HepG2 (cell line): Measurements from ENCODE around the gene RBM3. TPM values are rescaled to one million over a fixed set of nuclear protein-coding genes. Genes with fewer than 3 reads are reported as not detected.

Source experiments
- ATAC-seq: fragments of 200-7000 bp; cut with Tn5 transposase; 3 replicates; pipeline ENCODE4 v1.9.1; 2020; ENCODE audit warnings: mild to moderate bottlenecking, moderate library complexity
- BruUV-seq: library from RNA; stranded (reverse); fragments of 400-500 nt; replicated peaks from 2 replicates; lab custom pipeline; 2021; lab: Mats Ljungman, UMichigan
- CTCF ChIA-PET: fragments of 300-600 bp; formaldehyde crosslinking; extraction: SDS; loops from one replicate; lab custom pipeline; 2021; ENCODE audit warnings: low total read pairs, inconsistent platforms, low intra/inter-chr PET ratio; lab: Yijun Ruan, JAX
- POLR2A ChIA-PET: fragments of 350-600 bp; sonication (Branson Sonifier 250); formaldehyde crosslinking; loops from one replicate; lab custom pipeline; 2020; ENCODE audit warnings: antibody characterized with exemption, inconsistent platforms; lab: Yijun Ruan, JAX
- DNase-seq: peaks from one replicate; pipeline ENCODE4 v3.0.0-alpha.2; 2015; ENCODE audit warnings: low spot score
- FAIRE-seq: peaks from 3 replicates; lab custom pipeline; 2011; peaks lifted over from hg19 to GRCh38; lab: Jason Lieb, UNC
- H2AFZ ChIP-seq: one replicate; pipeline ENCODE4 v1.6.1; 2011; ENCODE audit warnings: low read length, inconsistent platforms
- H3K27ac ChIP-seq: fragments of 300-600 bp; 3 replicates; pipeline ENCODE4 v1.8.0; 2011; ENCODE audit warnings: mixed run types, mild to moderate bottlenecking, mixed read lengths, low read length, inconsistent platforms; ENCODE audit not compliant: insufficient read depth; ENCODE audit errors: extremely low read length
- H3K27me3 ChIP-seq, 2 experiments: fragments of 200-600 bp in 1 of 2; 2 replicates in 1 of 2; 3 replicates in 1 of 2; pipeline versions ENCODE4 v1.6.0 to v1.8.0; 2011; ENCODE audit warnings: low read length in 2 of 2, mild to moderate bottlenecking in 2 of 2, moderate library complexity in 2 of 2, inconsistent platforms in 1 of 2; ENCODE audit not compliant: insufficient read depth in 2 of 2, control insufficient read depth in 1 of 2
- H3K36me3 ChIP-seq, 2 experiments: fragments of 200-600 bp in 1 of 2; replicated peaks in 1 of 2; 2 replicates in 1 of 2; 3 replicates in 1 of 2; pipeline versions ENCODE4 v1.5.1 to v1.8.0; 2011; ENCODE audit warnings: low read length in 2 of 2, inconsistent platforms in 1 of 2; ENCODE audit not compliant: insufficient read depth in 2 of 2, control insufficient read depth in 1 of 2
- H3K4me1 ChIP-seq: 2 replicates; pipeline ENCODE4 v1.5.1; 2012; ENCODE audit warnings: low read length, inconsistent platforms; ENCODE audit not compliant: insufficient read depth
- H3K4me2 ChIP-seq: 2 replicates; pipeline ENCODE4 v1.6.0; 2011; ENCODE audit warnings: low read depth, low read length, inconsistent platforms
- H3K4me3 ChIP-seq, 3 experiments: fragments of 200-600 bp in 1 of 3; sonication (generic), shearing (Covaris generic) in 1 of 3; replicated peaks in 1 of 3; 2 replicates each; pipeline ENCODE4 v1.5.1; 2011 to 2016; ENCODE audit warnings: low read length in 3 of 3, inconsistent platforms in 2 of 3, low read depth in 2 of 3, mild to moderate bottlenecking in 2 of 3, control low read depth in 1 of 3, mixed read lengths in 1 of 3; ENCODE audit not compliant: insufficient read depth in 1 of 3
- H3K79me2 ChIP-seq: one replicate; pipeline ENCODE4 v1.6.1; 2011; ENCODE audit warnings: low read length, inconsistent platforms; ENCODE audit not compliant: insufficient read depth
- H3K9ac ChIP-seq: 2 replicates; pipeline ENCODE4 v1.6.0; 2011; ENCODE audit warnings: mild to moderate bottlenecking, low read depth, low read length, inconsistent platforms; ENCODE audit not compliant: insufficient read depth
- H3K9me3 ChIP-seq: 2 replicates; pipeline ENCODE4 v1.5.1; 2012; ENCODE audit warnings: mild to moderate bottlenecking, low read length
- H4K20me1 ChIP-seq: 2 replicates; pipeline ENCODE4 v1.6.0; 2011; ENCODE audit warnings: inconsistent platforms, mild to moderate bottlenecking, low read length, moderate library complexity; ENCODE audit not compliant: insufficient read depth
- ATAD3A ChIP-seq: sonication (generic); formaldehyde crosslinking; IDR thresholded peaks from 2 replicates; pipeline ENCODE4 v1.4.0; 2020; ENCODE audit warnings: missing genetic modification reagents
- RARG ChIP-seq: sonication (generic); formaldehyde crosslinking; IDR thresholded peaks from 2 replicates; pipeline ENCODE4 v1.4.0; 2020; ENCODE audit warnings: low read depth, mild to moderate bottlenecking, missing genetic modification reagents
- RBAK ChIP-seq: sonication (generic); formaldehyde crosslinking; IDR thresholded peaks from 2 replicates; pipeline ENCODE4 v1.5.1; 2020; ENCODE audit warnings: mild to moderate bottlenecking, missing genetic modification reagents
- WIZ ChIP-seq: sonication (generic); formaldehyde crosslinking; IDR thresholded peaks from 2 replicates; pipeline ENCODE4 v1.5.1; 2020; ENCODE audit warnings: mild to moderate bottlenecking, missing genetic modification reagents
- YEATS4 ChIP-seq: sonication (generic); formaldehyde crosslinking; IDR thresholded peaks from 2 replicates; pipeline ENCODE4 v1.4.0; 2020; ENCODE audit warnings: missing genetic modification reagents, borderline replicate concordance
- ZNF382 ChIP-seq: sonication (generic); formaldehyde crosslinking; IDR thresholded peaks from 2 replicates; pipeline ENCODE4 v1.5.0; 2020; ENCODE audit warnings: missing genetic modification reagents, mild to moderate bottlenecking, borderline replicate concordance
- ZNF564 ChIP-seq: sonication (generic); formaldehyde crosslinking; IDR thresholded peaks from 2 replicates; pipeline ENCODE4 v1.8.1; 2023; ENCODE audit warnings: mild to moderate bottlenecking, missing genetic modification reagents
- ZNF740 ChIP-seq: sonication (generic); formaldehyde crosslinking; IDR thresholded peaks from 2 replicates; pipeline ENCODE4 v1.4.0; 2020; ENCODE audit warnings: missing genetic modification reagents
- WGBS: methylation state at CpG from one replicate; pipeline ENCODE4 v1.1.6; 2017; ENCODE audit warnings: low lambda C conversion rate; 5-methylcytosine and 5-hydroxymethylcytosine counted together
- in situ Hi-C: cut with HindIII; loops from 2 replicates; pipeline ENCODE4 v1.10.0; 2017; ENCODE audit warnings: low pct_unique_long_range_greater_than_20kb; ENCODE audit not compliant: extremely low pct_ligation_motif_present
- intact Hi-C: fragments of 100-400 bp; cut with micrococcal nuclease; formaldehyde crosslinking; loops from one replicate; pipeline ENCODE4 v1.10.0; 2022; ENCODE audit not compliant: unreplicated experiment
- polyA plus RNA-seq, 8 experiments: library from polyadenylated mRNA; depleted of rRNA in 3 of 8; stranded (reverse) in 7 of 8; unstranded in 1 of 8; fragments of >200 nt; fragmentation: Illumina TruSeq in 4 of 8; extraction: Trizol in 4 of 8; gene quantifications; 2 replicates each; pipeline versions ENCODE4 v1.2.1 to v1.2.3, GENCODE V29; 2011 to 2016; ENCODE audit warnings: low read depth in 4 of 8, missing spikeins in 1 of 8, mixed read lengths in 1 of 8; ENCODE audit not compliant: insufficient read depth in 1 of 8
- total RNA-seq, 5 experiments: library from RNA; depleted of rRNA; stranded (reverse); fragments of >200 nt; fragmentation: Illumina TruSeq; extraction: Trizol; gene quantifications; 2 replicates each; pipeline ENCODE4 v1.2.3, GENCODE V29; 2016; ENCODE audit warnings: low read depth in 1 of 5
- TF ChIP-seq, protein P1 (sequence below): sonication (generic); formaldehyde crosslinking; IDR thresholded peaks from 2 replicates; pipeline ENCODE4 v1.4.0; 2020; ENCODE audit warnings: mild to moderate bottlenecking, missing genetic modification reagents
- TF ChIP-seq, protein P2 (sequence below): sonication (generic); formaldehyde crosslinking; IDR thresholded peaks from 2 replicates; pipeline ENCODE4 v1.4.0; 2020; ENCODE audit warnings: missing genetic modification reagents, borderline replicate concordance

Gene RBM3
- total and polyA plus RNA-seq, 2 of the 13 experiments (the other 11 are each of a cell fraction or from before 2014, with no cell fraction given): 123 to 182 TPM

GRCh38 chrX:48611703-48612102 lies 37.4 kb downstream of the RBM3 start (continued):
- no peak for TF ChIP-seq RARG (CRISPR knock-in tag)
- no peak for TF ChIP-seq YEATS4 (CRISPR knock-in tag)
- no peak for TF ChIP-seq ZNF382 (CRISPR knock-in tag)
- no peak for TF ChIP-seq ATAD3A (CRISPR knock-in tag)

GRCh38 chrX:48613502-48614160 lies 39.3 kb downstream of the RBM3 start:
- CTCF ChIA-PET: no interaction called here
- ATAC-seq: no peak

More at GRCh38 chrX:48613502-48614160, 39.3 kb downstream of the RBM3 start:
- no peak overlapping the region for H3K9ac ChIP-seq
- DNase-seq (no peak), FAIRE-seq (no peak)
- 45% methylated on average over 3 of the region's 6 CpGs for WGBS
- no peaks in the 10 kb centered on the region for H3K9me3 ChIP-seq
- in situ Hi-C loops: no loop called here
- intact Hi-C loops: no loop called here
- H4K20me1 ChIP-seq: no peaks in the 10 kb centered on the region
- H3K4me3 ChIP-seq: no peak overlapping the region
- no peak overlapping the region for H2AFZ ChIP-seq
- no TSS peak for BruUV-seq
- POLR2A ChIA-PET: no interaction called here
- TF ChIP-seq, protein P1, sequence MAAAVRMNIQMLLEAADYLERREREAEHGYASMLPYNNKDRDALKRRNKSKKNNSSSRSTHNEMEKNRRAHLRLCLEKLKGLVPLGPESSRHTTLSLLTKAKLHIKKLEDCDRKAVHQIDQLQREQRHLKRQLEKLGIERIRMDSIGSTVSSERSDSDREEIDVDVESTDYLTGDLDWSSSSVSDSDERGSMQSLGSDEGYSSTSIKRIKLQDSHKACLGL (CRISPR knock-in tag): no peak
- TF ChIP-seq ZNF740 (CRISPR knock-in tag) (no peak), WIZ (CRISPR knock-in tag) (no peak), RBAK (CRISPR knock-in tag) (no peak), ZNF564 (CRISPR knock-in tag) (no peak)
- TF ChIP-seq, protein P2, sequence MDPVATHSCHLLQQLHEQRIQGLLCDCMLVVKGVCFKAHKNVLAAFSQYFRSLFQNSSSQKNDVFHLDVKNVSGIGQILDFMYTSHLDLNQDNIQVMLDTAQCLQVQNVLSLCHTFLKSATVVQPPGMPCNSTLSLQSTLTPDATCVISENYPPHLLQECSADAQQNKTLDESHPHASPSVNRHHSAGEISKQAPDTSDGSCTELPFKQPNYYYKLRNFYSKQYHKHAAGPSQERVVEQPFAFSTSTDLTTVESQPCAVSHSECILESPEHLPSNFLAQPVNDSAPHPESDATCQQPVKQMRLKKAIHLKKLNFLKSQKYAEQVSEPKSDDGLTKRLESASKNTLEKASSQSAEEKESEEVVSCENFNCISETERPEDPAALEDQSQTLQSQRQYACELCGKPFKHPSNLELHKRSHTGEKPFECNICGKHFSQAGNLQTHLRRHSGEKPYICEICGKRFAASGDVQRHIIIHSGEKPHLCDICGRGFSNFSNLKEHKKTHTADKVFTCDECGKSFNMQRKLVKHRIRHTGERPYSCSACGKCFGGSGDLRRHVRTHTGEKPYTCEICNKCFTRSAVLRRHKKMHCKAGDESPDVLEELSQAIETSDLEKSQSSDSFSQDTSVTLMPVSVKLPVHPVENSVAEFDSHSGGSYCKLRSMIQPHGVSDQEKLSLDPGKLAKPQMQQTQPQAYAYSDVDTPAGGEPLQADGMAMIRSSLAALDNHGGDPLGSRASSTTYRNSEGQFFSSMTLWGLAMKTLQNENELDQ (CRISPR knock-in tag): no peak
- peaks cover 39% of the 10 kb centered on the region for H3K4me1 ChIP-seq
- no peak overlapping the region for H3K27ac ChIP-seq
- H3K4me2 ChIP-seq: no peak overlapping the region
- H3K36me3 ChIP-seq: no peaks in the 10 kb centered on the region
- H3K27me3 ChIP-seq: no peaks in the 10 kb centered on the region
- H3K79me2 ChIP-seq: no peaks in the 10 kb centered on the region
